Testis (tissue), 3 donors: Measurements from ENCODE around the gene SH3BP1. TPM values are rescaled to one million over a fixed set of nuclear protein-coding genes. Genes with fewer than 3 reads are reported as not detected.
A peak's percentile ranks its signal among the peaks of the same experiment; 100 is the strongest.
"Not testable (repeated sequence)": the region's sequence is repeated elsewhere in the genome, so short reads cannot be mapped to it uniquely, and the experiment has no call there.

Experiments used
- DNase-seq: peaks from one replicate; pipeline ENCODE4 v3.0.0-alpha.2; 2019
- H3K27ac ChIP-seq, 2 donors: fragments of 200-600 bp; sonication (generic); one replicate each; pipeline ENCODE4 v1.5.1; 2019
- H3K27me3 ChIP-seq: fragments of 200-600 bp; sonication (generic); one replicate; pipeline ENCODE4 v1.5.1; 2019
- H3K36me3 ChIP-seq: fragments of 200-600 bp; sonication (generic); one replicate; pipeline ENCODE4 v1.5.1; 2017; ENCODE audit warnings: low read depth; ENCODE audit errors: missing control alignments
- H3K4me1 ChIP-seq: fragments of 200-600 bp; sonication (generic); one replicate; pipeline ENCODE4 v1.5.1; 2019
- H3K4me3 ChIP-seq, 2 donors: fragments of 200-600 bp; sonication (generic); one replicate each; pipeline ENCODE4 v1.5.1; 2017 to 2019
- H3K9me3 ChIP-seq: fragments of 200-600 bp; sonication (generic); one replicate; pipeline ENCODE4 v1.5.1; 2017
- POLR2A ChIP-seq: fragments of 450-650 bp; IDR thresholded peaks from one replicate; pipeline ENCODE4 v1.6.1; 2017; ENCODE audit warnings: antibody characterized with exemption, mild to moderate bottlenecking, moderate library complexity
- WGBS, 2 donors: methylation state at CpG; one replicate each; pipeline ENCODE4 v1.1.5; 2018; 5-methylcytosine and 5-hydroxymethylcytosine counted together
- intact Hi-C: fragments of 100-400 bp; cut with DNase I; formaldehyde crosslinking; loops from one replicate; pipeline ENCODE4 v1.15.1; 2023; ENCODE audit warnings: low total_unique reads
- polyA plus RNA-seq: library from polyadenylated mRNA; stranded (reverse); fragments of 350-450 nt; fragmentation: Illumina TruSeq; extraction: RNeasy Lipid Tissue Mini Kit (QIAGEN cat#74804); gene quantifications from one replicate; pipeline ENCODE4 v1.2.3, GENCODE V29; 2014; ENCODE audit warnings: low read depth, low replicate concordance; ENCODE audit not compliant: insufficient read depth
- total RNA-seq, 2 donors: library from RNA; depleted of rRNA; stranded (reverse); fragments of >200 nt; gene quantifications; one replicate each; pipeline ENCODE4 v1.2.3, GENCODE V29; 2016
- TF ChIP-seq, protein P1 (sequence below), 3 experiments: fragments of 450-650 bp in 2 of 3; fragments of 200-600 bp in 1 of 3; sonication (generic) in 1 of 3; IDR thresholded peaks; one replicate each; pipeline ENCODE4 v1.5.1; 2016 to 2019; ENCODE audit warnings: antibody characterized with exemption in 3 of 3, mild to moderate bottlenecking in 2 of 3, moderate library complexity in 1 of 3

SH3BP1 gene
- total and polyA plus RNA-seq, 3 donors from 2014 or later, result 11.9 to 23.6 (median 15.7) TPM

DNA sequence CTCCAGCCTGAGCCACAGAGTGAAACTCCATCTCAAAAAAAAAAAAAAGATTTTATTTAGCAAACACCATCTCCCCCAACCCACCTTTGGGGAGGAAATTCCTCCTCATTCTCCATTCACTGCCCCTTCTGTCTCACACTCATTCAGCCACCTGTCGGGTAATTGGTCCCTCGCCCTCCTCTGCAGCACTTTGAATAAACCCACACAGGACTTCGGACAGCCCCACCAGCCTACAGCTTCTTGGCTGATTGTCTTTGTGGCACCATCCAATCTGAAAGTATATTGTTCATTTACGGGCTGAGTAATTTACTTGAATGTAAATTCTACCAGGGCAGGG, 38.3 kb upstream of the SH3BP1 start:
- 59 to 76% methylated on average over 4 of the region's 4 CpGs for WGBS, 2 donors
- TF ChIP-seq, protein P1, sequence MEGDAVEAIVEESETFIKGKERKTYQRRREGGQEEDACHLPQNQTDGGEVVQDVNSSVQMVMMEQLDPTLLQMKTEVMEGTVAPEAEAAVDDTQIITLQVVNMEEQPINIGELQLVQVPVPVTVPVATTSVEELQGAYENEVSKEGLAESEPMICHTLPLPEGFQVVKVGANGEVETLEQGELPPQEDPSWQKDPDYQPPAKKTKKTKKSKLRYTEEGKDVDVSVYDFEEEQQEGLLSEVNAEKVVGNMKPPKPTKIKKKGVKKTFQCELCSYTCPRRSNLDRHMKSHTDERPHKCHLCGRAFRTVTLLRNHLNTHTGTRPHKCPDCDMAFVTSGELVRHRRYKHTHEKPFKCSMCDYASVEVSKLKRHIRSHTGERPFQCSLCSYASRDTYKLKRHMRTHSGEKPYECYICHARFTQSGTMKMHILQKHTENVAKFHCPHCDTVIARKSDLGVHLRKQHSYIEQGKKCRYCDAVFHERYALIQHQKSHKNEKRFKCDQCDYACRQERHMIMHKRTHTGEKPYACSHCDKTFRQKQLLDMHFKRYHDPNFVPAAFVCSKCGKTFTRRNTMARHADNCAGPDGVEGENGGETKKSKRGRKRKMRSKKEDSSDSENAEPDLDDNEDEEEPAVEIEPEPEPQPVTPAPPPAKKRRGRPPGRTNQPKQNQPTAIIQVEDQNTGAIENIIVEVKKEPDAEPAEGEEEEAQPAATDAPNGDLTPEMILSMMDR (IDR thresholded peaks at IDR 0.05), result no peak
- no peak for TF ChIP-seq POLR2A
- Histone ChIP-seq H3K9me3 (no peaks in the 10 kb centered on the region), H3K36me3 (no peaks in the 10 kb centered on the region), H3K27ac (no peak overlapping the region), H3K4me3 (no peak overlapping the region), H3K27me3 (no peaks in the 10 kb centered on the region), H3K4me1 (peaks cover 12% of the 10 kb centered on the region)
- no peak for DNase-seq
- intact Hi-C loops, result no loop called here

DNA sequence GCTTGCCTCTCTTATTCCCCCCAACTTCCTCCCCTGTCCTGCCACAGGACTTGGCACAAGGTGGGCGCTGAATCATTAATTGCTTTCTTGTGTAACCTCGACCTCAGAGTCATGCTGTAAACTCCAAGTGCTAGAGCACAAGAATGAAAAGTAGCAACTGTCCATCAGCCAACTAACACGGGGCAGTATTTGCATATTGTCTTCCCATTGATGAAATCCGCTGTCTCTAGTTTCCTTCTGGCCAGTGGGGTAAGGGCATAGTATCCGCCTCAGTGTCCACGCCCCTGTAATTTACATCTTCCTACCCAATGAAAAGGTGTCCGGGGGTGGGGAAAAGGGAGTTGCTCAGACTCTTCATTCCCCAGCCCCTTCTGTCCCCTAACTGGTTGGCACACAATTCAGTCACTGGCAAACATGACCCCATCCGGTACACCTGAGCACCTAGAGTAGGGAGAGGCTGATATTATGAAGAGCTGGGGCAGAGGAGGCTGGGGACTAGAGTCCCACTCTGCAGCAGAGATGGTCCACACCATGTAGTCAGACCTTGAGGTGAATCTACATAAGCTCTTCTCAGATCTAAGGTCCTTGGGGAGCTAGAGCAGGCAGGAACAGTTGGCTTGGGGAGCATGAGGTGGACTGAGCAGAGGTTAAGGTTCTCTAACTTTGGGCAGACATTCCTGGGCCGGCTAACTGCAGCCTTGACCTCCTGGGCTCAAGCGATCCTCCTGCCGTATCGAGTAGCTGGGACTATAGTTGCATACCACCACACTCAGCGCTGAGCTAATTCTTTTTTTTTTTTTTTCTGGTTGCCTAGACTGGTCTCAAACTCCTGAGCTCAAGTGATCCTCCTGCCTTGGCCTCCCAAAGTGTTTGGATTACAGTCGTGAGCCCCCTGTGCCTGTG, 37.7 kb upstream of the SH3BP1 start:
- H3K4me3 ChIP-seq, result no peak overlapping the region
- TF ChIP-seq, protein P1 (IDR thresholded peaks at IDR 0.05), result no peak
- no peak for TF ChIP-seq POLR2A
- WGBS, 2 donors, result 44 to 50% methylated on average over 14 of the region's 14 CpGs
- H3K36me3 ChIP-seq, result no peaks in the 10 kb centered on the region
- DNase-seq, result peak; percentile 40
- peaks cover 12% of the 10 kb centered on the region for H3K4me1 ChIP-seq
- no peaks in the 10 kb centered on the region for H3K27me3 ChIP-seq
- no peak overlapping the region for H3K27ac ChIP-seq
- intact Hi-C loops, result no loop called here
- H3K9me3 ChIP-seq, result no peaks in the 10 kb centered on the region

DNA sequence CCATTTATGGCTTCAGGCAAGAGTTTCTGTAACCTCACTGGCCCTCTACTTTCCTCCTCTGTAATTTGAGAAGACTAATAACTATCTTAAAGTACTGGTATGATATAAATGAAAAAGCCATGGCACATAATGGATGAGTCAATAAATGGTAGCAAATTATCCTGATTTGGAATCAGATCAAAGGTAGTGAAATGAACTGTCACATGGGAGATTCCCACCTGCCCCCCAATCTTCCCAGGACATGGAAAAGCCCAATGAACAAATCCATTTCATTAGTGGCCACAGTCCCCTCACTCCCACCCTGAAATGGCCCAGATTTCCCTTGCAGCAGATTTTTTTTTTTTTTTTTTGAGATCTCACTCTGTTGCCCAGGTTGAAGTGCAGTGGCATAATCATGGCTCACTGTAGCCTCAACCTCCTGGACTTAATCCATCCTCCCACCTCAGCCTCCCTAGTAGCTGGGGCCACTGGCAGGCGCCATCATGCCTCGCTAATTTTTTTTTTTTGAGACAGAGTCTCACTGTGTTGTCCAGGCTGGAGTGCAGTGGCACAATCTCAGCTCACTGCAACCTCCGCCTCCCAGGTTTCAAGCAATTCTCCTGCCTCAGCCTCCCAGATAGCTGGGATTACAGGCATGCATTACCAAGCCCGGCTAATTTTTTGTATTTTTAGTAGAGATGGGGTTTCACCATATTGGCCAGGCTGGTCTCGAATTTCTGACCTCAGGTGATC, 36.8 kb upstream of the SH3BP1 start:
- WGBS, 2 donors, result 90 to 91% methylated on average over 5 of the region's 5 CpGs
- intact Hi-C loops, result not testable (repeated sequence)

DNA sequence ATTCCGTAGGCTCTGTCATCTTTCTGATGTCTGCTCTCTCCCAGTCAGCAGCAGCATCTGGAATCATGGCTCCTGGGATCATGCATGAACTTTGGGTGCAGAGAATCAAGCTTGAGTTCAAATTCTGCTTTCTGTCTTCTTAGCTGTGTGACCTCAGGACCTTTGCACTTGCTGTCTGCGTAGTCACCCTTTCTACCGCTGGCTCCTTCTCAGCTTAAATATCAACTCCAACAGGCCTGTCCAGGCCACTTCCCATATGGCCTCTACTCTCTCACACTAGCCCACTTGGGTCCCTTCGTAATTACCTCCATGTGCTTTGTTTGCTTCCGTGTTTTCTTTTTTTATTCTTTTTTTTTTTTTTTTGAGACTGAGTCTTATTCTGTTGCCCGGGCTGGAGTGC, 35.4 kb upstream of the SH3BP1 start:
- TF ChIP-seq POLR2A, result no peak
- TF ChIP-seq, protein P1 (IDR thresholded peaks at IDR 0.05), result no peak

More for the DNA sequence above, 36.8 kb upstream of the SH3BP1 start:
- not testable (repeated sequence) for H3K36me3 ChIP-seq, H3K4me3 ChIP-seq, H3K27ac ChIP-seq, H3K27me3 ChIP-seq, DNase-seq, H3K9me3 ChIP-seq
- peaks cover 17% of the 10 kb centered on the region for H3K4me1 ChIP-seq

DNA sequence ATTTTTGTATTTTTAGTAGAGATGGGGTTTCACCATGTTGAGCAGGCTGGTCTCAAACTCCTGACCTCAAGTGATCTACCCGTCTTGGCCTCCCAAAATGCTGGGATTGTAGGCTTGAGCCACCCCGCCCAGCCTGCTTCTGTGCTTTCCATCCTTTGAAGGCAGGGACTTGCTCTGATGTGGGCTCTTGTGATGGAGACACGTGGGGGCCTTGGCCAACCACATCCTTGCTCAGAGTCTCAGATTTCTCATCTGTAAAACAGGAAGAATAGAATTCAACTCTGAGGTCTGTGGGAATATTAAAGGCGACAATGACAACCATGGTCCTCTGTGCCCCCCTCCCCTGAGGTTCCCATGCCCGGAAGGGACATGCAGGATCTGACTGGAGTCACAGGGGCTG, 34.6 kb upstream of the SH3BP1 start:
- Histone ChIP-seq H3K4me1 (peaks cover 21% of the 10 kb centered on the region), H3K4me3 (no peak overlapping the region), H3K27me3 (no peaks in the 10 kb centered on the region), H3K9me3 (no peaks in the 10 kb centered on the region), H3K27ac (no peak overlapping the region), H3K36me3 (no peaks in the 10 kb centered on the region)
- 73 to 78% methylated on average over 5 of the region's 5 CpGs for WGBS, 2 donors
- intact Hi-C loops, result no loop called here
- no peak for DNase-seq
- no peak for TF ChIP-seq POLR2A
- TF ChIP-seq, protein P1 (IDR thresholded peaks at IDR 0.05), result no peak

More for the DNA sequence above, 35.4 kb upstream of the SH3BP1 start:
- DNase-seq, result no peak
- intact Hi-C loops, result no loop called here
- Histone ChIP-seq H3K27me3 (no peaks in the 10 kb centered on the region), H3K4me1 (peaks cover 15% of the 10 kb centered on the region), H3K4me3 (no peak overlapping the region), H3K27ac (no peak overlapping the region), H3K9me3 (no peaks in the 10 kb centered on the region), H3K36me3 (no peaks in the 10 kb centered on the region)
- WGBS, 2 donors, result 92 to 97% methylated on average over 6 of the region's 6 CpGs
